ENCODE measurements around the gene SLC16A14.

SLC16A14 gene

GRCh38 chr2:230042195-230042594, 26.5 kb downstream of the SLC16A14 start:
- DNase-seq = no peak

- no peak for DNase-seq
These were observed 45.4 kb downstream of the SLC16A14 start for GRCh38 chr2:230023313-230023712.

- no peak for DNase-seq
These were observed 49.0 kb downstream of the SLC16A14 start for GRCh38 chr2:230019742-230020141.

DNA sequence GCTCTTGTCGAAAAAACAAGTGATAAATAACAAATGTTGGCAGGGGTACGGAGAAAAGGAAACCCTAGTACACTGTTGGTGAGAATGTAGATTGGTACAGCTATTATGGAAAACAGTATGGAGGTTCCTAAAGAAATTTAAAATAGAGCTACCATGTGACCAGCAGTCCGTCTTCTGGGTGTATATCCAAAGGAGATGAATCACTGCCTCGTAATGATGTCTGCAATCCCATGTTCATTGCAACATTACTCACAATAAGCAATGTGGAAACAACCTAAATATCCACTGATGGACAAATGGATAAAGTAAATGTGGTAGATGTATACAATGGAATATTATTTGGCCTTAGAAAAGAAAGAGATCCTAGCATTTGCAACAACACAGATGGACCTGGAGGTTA, 50.6 kb downstream of the SLC16A14 start:
- DNase-seq = no peak

DNA sequence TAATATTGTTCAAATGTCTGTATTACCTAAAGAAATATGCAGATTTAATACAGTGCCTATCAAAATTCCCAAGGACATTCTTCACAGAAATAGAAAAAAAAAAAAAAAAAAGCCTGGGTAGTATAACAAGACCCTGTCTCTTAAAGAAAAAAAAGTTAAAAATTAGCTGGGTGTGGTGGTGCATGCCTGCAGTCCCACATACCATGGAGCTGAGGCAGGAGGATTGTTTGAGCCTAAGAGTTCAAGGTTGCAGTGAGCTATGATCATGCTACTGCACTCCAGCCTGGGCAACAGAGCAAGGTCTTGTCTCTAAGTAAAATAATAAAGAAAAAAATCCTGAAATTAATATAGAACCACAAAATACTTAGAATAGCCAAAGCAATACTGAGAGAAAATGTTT, 51.9 kb downstream of the SLC16A14 start:
- DNase-seq = no peak

DNA sequence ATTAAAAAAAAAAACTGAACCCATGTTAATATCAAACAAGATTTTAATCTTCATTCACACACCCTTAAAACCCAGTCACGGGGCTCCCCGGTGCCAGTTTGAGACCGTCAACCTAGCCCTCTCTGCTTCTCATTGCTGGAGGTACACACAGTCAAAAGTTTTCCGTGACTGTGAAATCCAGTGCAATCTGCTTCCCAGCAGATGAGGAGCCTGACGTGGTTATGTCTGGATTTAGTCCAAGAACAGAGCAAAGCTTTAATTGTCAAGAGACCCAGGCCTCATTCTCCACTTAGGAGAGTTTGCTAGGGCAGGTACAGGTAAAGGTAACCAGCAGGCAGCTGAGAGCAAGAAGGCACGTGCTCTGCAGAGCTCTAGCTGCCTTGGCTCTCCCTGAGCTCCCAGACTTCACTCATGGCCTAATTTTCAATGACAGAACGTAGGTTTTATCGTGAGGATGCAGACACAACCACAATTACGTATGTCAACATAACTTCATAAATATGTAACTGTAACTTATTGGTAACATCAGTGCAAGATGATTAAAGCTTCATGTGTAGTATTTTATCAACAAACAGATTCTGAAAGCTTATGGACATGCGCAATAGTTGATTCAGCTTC, 56.3 kb downstream of the SLC16A14 start:
- DNase-seq = no peak

DNA sequence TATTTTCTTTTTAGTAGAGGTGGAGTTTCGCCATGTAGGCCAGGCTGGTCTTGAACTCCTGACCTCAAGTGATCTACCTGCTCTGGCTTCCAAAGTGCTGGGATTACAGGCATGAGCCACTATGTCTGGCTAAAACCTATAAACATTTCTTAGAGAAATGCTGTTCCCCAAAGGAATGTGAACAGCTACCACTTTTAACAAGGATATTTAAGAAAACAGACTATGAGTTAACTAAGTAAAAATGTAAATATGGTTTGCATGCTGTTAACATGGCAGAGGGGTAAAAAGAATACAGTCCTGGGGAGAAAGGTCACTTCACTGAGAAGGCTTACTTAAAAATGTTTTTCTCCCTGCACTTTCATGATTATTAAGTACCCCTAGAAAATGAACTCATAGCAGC, 57.1 kb downstream of the SLC16A14 start:
- DNase-seq = no peak

GRCh38 chr2:230010501-230010900, 58.2 kb downstream of the SLC16A14 start:
- DNase-seq = no peak

GRCh38 chr2:230008708-230009066, 60.0 kb downstream of the SLC16A14 start:
- no peak for DNase-seq

DNA sequence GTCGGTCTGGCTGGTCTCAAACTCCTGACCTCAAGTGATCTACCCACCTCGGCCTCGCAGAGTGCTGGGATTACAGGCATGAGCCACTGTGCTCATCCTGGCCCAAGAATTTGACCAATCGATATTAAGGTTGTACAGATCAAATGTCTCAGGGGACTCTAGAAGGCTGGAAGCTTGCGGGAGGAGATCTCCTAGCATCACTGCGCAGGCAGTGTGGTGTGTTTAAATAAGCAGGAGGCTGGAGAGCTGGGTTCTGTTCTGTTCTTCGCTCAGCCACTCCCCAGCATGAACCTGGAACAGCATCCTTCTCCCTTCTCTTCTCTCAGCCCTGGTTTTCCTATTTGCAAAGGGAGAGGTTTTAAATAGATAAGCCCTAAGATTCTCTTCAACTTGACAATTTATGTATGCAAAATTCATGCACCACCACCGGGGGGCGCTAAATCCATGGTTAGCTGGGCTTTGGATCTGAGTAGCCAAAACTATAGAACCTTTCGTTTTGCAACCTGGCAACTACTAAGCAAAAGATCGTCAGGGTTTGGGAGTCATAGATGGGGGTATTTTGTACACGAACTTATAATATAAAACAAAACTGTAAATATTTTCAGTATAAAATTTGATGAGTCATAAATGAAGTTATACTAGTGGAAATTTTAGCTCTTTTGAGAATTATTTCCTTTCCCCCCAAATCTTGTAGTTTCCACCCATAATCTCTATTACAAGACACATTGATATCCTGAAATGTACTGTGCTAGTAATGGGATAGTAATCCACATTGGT, 60.6 kb downstream of the SLC16A14 start:
- peak; percentile 68 for DNase-seq

- DNase-seq = no peak
These were observed 68.4 kb downstream of the SLC16A14 start for GRCh38 chr2:230000118-230000841.

- no peak for DNase-seq
These were observed 71.2 kb downstream of the SLC16A14 start for GRCh38 chr2:229997565-229997964.

DNA sequence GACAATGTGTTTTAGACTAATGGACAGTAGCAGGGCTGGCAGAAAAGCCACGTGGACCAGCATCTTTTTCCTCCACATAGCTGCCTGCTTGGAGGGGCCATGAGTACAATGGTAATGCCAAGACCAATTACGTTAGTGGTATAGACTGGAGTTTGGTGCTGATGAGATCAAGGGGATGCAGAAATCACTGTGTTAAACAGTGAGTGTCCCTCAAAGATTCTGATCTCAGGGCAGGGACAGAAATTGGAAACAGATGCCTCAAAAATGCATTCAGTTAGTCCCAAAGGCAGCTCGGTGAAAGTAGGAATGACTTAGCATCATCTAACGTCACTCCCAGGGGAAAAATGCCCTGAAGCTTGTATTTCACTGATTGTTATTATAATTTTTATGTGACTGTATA, 72.4 kb downstream of the SLC16A14 start:
- no peak for DNase-seq

DNA sequence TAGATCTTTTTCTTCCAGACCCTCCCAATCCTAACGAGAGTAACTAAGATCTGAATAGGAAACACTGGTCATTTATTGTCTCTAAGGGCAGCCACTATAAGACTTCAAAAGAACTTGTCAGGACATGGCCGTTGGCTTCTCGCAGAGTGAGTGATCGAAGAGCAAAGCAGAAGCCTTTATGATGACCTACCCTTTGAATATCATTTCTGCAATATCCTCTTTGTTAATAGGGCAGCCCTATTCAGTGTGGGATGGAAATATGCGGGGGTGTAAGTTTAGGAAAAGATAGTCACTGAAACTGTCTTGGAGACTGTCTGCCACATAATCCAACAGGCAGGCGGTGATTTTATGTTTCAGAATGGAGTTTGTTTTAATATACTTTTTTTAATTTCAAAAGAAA, 75.5 kb downstream of the SLC16A14 start:
- DNase-seq = no peak

All from effector CD4-positive, alpha-beta T cell (primary cell).